HG03378 (cell line): ENCODE measurements around the gene ASIC3.

Experiments used
- ATAC-seq: cut with Tn5 transposase; IDR thresholded peaks from one replicate; pipeline ENCODE4 v1.9.1; 2021; ENCODE audit warnings: mild to moderate bottlenecking, moderate library complexity; ENCODE audit not compliant: unreplicated experiment

Gene ASIC3

DNA sequence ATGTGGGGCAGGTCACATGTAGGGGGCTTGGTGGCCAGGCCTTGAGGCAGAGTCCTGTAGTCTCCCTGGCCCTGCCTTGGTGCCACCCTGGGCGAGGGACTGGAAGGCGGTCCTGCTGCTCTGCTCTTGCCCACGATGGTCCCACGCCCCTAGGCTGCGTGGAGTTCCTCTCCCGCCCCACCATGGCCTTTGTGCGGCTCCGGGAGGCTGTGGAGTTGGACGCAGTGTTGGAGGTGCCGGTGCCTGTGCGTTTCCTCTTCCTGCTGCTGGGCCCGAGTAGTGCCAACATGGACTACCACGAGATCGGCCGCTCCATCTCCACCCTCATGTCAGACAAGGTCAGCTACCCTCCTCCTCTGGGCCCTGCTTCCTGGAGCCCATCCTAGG lies 22.2 kb downstream of the ASIC3 start:
- ATAC-seq, result no peak

DNA sequence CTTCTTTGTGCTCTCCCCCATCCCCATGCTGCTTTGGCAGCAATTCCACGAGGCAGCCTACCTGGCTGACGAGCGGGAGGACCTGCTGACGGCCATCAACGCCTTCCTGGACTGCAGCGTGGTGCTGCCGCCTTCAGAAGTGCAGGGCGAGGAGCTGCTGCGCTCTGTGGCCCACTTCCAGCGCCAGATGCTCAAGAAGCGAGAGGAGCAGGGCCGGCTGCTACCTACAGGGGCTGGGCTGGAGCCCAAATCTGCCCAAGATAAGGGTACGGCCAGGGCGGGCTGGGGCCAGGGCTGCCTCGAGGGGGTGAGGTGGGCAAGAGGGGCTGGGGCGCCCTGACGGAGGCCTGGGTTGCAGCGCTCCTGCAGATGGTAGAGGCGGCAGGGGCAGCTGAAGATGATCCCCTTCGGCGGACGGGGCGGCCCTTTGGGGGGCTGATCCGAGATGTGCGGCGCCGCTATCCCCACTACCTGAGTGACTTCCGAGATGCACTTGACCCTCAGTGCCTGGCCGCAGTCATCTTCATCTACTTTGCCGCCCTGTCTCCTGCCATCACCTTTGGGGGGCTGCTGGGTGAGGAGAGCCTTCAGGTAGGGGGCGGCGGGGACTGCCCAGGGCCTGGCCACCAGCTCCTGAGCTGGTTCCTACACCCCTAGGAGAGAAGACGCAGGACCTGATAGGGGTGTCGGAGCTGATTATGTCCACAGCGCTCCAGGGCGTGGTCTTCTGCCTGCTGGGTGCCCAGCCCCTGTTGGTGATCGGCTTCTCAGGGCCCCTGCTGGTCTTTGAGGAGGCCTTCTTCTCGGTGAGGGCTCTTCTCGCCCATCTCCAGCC lies 22.9 kb downstream of the ASIC3 start:
- ATAC-seq, result no peak

DNA sequence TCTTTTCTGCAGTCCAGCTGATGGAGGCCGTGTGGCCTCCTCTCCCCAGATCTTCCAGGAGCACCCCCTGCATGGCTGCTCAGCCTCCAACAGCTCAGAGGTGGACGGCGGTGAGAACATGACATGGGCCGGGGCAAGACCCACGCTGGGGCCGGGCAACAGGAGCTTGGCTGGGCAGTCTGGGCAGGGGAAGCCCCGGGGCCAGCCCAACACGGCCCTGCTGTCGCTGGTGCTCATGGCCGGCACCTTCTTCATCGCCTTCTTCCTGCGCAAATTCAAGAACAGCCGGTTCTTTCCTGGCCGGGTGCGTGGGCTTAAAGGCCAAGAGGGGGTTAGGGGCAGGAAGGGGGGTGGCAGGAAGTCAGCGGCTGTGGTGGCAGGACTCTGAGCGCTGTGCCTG lies 25.7 kb downstream of the ASIC3 start:
- no peak for ATAC-seq

- no peak for ATAC-seq
Measured at GRCh38 chr7:151074817-151075661, 26.7 kb downstream of the ASIC3 start.

GRCh38 chr7:151075662-151075971 lies 27.3 kb downstream of the ASIC3 start:
- no peak for ATAC-seq

- no peak for ATAC-seq
Measured at GRCh38 chr7:151075978-151076426, 27.7 kb downstream of the ASIC3 start.

GRCh38 chr7:151076863-151077704 lies 28.8 kb downstream of the ASIC3 start:
- ATAC-seq, result no peak

- no peak for ATAC-seq
Measured at GRCh38 chr7:151077705-151078232, 29.4 kb downstream of the ASIC3 start.

DNA sequence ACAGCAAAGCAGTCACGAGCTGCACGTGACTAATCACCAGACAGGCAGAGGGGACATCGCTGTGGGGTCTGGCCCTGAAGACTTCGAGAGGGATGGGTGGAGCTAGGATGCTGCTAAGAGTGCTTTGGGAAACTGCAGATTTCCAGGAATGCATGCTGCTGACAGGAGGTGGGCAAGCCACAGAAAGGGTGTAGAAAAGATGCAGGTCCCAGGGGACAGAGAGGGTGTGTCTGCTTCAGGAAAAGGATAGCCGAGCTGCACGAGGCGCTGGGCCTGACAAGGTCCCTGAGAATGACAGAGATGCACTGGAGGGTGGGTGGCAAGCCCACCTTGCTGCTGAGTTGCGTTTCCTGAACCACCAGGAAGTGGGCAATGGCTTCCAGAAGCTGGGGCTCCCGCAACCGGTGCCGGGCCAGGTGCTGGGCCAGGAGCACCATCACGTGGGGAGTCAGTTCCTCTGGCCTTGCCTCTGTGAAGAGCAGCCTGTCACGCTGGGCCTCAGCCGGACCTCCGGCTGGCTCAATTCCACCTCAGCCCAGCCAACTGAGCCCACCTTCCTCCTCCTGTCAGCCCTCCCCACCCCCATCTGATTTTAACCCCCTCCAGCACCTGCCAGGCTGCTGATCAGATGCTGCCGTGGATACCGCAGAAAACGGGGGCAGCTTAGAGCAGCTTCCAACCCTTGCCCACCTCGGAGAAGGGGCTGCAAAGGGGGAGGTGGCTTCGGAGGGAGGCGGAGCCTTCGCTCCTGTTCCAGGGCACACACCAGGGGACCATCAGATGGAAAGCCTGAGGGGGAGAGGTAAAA lies 30.1 kb downstream of the ASIC3 start:
- ATAC-seq, result no peak

GRCh38 chr7:151079199-151079910 lies 31.0 kb downstream of the ASIC3 start:
- ATAC-seq, result no peak

- no peak for ATAC-seq
Measured at GRCh38 chr7:151080067-151080521, 31.8 kb downstream of the ASIC3 start.

GRCh38 chr7:151080522-151081169 lies 32.3 kb downstream of the ASIC3 start, which contains the start of gene FASTK:
Gene FASTK (minus strand): TSS chr7:151080809. CDS start chr7:151080766, 43 bp downstream.
- ATAC-seq, result peak; percentile 63

- ATAC-seq, result no peak
Measured at GRCh38 chr7:151081170-151082101, 33.1 kb downstream of the ASIC3 start.

DNA sequence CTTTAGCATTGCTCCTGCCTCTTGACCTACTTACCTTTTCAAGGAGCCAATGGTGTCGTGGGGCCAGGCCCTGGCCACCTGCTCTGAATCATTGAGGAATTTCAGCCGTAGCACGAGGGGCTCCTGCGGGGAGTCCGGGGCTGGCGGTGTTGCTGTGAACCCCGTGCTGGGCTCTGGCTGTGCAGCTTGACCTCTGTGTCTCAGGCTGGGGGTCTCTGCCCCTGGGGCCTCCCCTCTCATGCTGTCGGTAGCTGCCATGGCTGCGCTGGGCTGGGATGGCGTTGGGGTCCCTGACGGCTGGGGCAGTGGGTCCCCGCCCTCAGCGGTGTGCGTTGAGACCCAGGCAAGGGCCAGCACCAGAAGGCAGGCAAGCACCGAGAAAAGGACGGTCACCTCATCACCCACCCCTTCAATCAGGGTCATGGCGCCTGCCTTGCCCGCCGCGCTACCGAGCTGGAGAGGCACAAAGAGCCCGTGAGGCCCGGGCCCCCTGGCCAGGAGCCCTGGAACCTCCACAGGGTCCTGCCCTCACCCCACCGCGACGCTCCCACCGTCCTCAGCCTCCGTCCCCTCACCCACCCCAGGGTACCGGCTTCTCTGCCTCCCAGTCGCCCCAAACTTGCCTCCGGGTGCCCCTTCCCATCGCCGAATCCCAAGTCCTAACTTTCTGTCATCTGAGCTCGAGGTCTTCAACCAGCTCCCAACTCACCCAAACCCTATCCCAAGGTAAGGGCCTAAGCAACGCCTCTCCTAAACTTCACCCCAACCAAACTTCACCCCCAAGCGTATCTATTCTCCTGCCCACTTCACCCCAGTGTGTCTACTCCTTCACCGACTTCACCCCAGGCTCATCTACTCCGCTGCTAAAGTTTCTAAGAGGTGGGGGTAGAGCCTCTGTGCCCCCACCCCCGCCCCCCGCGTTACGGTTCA lies 34.1 kb downstream of the ASIC3 start:
- no peak for ATAC-seq

DNA sequence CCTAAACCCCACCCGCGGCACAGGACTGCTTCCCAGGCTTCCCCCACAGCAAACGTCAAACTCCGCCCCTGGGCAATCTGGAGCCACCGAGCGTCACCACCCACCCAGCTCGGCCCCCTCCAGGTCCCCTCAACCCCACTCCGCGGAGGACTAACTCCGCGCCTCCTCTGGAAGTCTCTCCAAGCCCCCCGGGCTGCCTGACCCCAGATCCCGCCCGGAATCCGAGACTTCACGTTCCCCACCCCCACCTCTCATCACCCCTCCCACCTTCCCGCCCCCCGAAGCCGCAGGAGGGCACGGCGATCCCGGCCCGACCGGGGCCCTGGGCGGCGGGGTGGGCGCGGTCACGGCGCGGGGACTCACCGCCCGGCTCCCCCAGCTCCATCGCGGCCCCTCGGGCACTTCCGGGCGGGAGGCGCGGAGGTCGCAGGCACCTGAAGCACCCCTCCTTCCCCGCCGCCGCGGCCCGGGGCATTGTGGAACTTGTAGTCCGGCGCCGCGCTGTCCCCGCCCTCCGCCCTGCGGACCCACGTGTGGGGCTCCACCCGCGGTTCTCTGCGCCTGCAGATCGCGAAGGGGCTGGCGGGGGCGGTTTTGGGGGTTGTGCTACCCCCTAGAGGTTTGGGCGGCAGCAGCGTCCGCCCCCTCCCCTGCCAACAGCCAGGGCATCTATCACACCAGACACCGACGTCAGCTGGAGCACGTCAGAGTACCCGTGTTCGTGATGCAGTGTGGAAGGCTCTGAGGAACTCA lies 34.9 kb downstream of the ASIC3 start, which contains the start of gene TMUB1:
Gene TMUB1 (minus strand): TSS at position 423 of the 753 bp plus-strand sequence. CDS start 930 bp downstream, outside the sequence.
- ATAC-seq, result peak; percentile 39

DNA sequence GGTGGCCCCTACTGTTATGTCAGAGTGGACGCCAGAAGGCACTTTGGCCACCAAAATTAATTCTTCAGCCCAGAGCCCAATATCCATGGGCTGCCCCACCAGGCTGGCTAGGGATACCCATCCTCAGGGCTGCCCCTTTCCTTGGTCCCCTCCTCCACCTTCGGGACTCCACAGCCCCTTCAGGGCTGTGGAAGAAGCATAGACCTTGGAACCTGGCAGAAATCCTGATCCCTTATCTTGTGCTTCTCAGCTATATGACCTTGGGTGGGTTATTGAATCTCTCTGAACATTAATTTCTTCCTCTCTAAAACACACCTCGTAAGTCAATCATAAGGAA lies 35.5 kb downstream of the ASIC3 start:
- ATAC-seq, result no peak
